ENCODE data around the gene ABCC1. TPM values are rescaled to one million over a fixed set of nuclear protein-coding genes. Genes with fewer than 3 reads are reported as not detected.

The ABCC1 gene
- total RNA-seq, 1 experiment from 2014 or later: 56.4 TPM

GRCh38 chr16:16030449-16030848, 81.0 kb downstream of the ABCC1 start:
- no peaks in the 10 kb centered on the region; a peak in 1 of 5 replicates for H3K9me3 Mint-ChIP-seq
- Histone ChIP-seq H2BK20ac (ENCODE audit: low read depth, low read length, poor library complexity, severe bottlenecking) (no peak overlapping the region), H3K4ac (ENCODE audit: low read depth, low read length) (no peak overlapping the region), H3K27me3 (ENCODE audit: insufficient read depth, low read length) (no peaks in the 10 kb centered on the region), H2BK120ac (ENCODE audit: low read depth, low read length, poor library complexity, severe bottlenecking) (no peak overlapping the region), H2BK15ac (ENCODE audit: low read depth, low read length) (no peak overlapping the region), H3K14ac (ENCODE audit: insufficient read depth, low read length) (no peak overlapping the region), H3K23ac (ENCODE audit: insufficient read length, low read depth, low read length) (no peak overlapping the region), H3K4me1 (ENCODE audit: insufficient read depth, low read length) (no peaks in the 10 kb centered on the region), H2AK5ac (ENCODE audit: insufficient read length, low read length) (no peak overlapping the region), H2BK12ac (ENCODE audit: insufficient read length, low read depth, low read length) (no peak overlapping the region), H3K27ac (ENCODE audit: insufficient read length, low read depth, low read length) (no peak overlapping the region), H2AFZ (ENCODE audit: low read length) (no peak overlapping the region), H3K79me1 (ENCODE audit: insufficient read depth, low read depth, low read length, poor library complexity, severe bottlenecking) (no peaks in the 10 kb centered on the region), H4K5ac (ENCODE audit: insufficient read length, low read depth, low read length) (no peak overlapping the region), H3K56ac (ENCODE audit: insufficient read length, low read depth, low read length) (no peak overlapping the region), H3K9ac (ENCODE audit: extremely low read depth, insufficient read length, low read length) (no peak overlapping the region), H4K8ac (replicated peaks; ENCODE audit: insufficient read length, low read depth, low read length) (no peak overlapping the region), H4K91ac (ENCODE audit: insufficient read length, low read depth, low read length) (no peak overlapping the region), H3T11ph (ENCODE audit: low read length) (no peak overlapping the region), H3K79me2 (ENCODE audit: insufficient read depth, low read length) (no peaks in the 10 kb centered on the region), H2BK5ac (ENCODE audit: insufficient read length, low read length) (no peak overlapping the region), H3K4me2 (ENCODE audit: insufficient read depth, insufficient read length, low read length) (no peak overlapping the region), H3K9me3 (ENCODE audit: control insufficient read depth, low read depth, low read length) (no peaks in the 10 kb centered on the region), H3K18ac (ENCODE audit: insufficient read length, low read depth, low read length) (no peak overlapping the region), H3K23me2 (ENCODE audit: insufficient read length, low read depth, low read length, poor library complexity, severe bottlenecking) (no peaks in the 10 kb centered on the region), H4K20me1 (ENCODE audit: control insufficient read depth, insufficient read depth, insufficient read length) (no peaks in the 10 kb centered on the region)
- H3K36me3 Mint-ChIP-seq (ENCODE audit: insufficient read depth in 1 of 3, low read depth in 3 of 3): peaks cover 5 to 36% (median 35%) of the 10 kb centered on the region in 3 experiments; a peak in 6 of 7 replicates
- no peak for TF ChIP-seq CTCF (conservative IDR thresholded peaks at IDR 0.05)
- no peak for DNase-seq
- H3K27me3 Mint-ChIP-seq (ENCODE audit: low read depth): no peaks in the 10 kb centered on the region
- H3K4me3 Mint-ChIP-seq: no peak overlapping the region
- H3K27ac Mint-ChIP-seq: no peak overlapping the region
- WGBS (ENCODE audit: extremely low coverage, insufficient read length, low lambda C conversion rate): no CpG with 5 or more reads among the region's 8 CpGs
- H3K4me1 Mint-ChIP-seq: peaks cover 10 to 15% of the 10 kb centered on the region in 2 experiments
